GM18909 (cell line): ENCODE measurements around the gene IGSF1.
"Not testable (repeated sequence)": the region's sequence is repeated elsewhere in the genome, so short reads cannot be mapped to it uniquely, and the experiment has no call there.

Source experiments
- ATAC-seq: cut with Tn5 transposase; IDR thresholded peaks from one replicate; pipeline ENCODE4 v1.9.1; 2021; ENCODE audit warnings: mild to moderate bottlenecking; ENCODE audit not compliant: unreplicated experiment, poor library complexity

IGSF1 gene

DNA sequence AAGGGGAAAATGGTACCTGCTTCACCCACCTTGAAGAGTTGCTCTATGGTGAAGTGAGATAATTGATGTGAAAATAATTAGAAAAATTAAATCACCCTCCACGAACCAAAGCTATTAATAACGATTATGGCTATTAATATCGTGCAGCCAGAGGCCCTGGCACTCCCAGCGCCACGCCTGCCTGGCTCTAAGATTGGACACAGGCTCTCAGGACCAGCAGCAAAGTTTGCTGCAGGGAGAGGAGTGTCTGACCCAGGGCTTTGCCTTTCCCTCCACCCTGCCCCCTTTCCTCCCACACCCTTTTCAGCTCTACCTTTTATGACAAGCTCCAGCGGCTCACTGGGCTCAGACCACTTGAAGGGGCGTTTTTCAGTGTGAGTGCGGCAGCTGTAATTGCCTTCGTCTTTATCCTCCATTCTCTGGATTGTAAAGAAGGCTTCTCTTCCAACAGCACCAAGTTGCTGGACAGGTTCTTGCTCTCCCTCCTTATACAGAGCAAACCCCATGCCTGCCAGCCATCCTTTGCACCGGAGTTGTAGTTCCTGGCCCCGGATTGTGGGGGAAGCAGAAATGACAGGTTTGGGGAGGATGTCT is 11.5 kb downstream of the IGSF1 start:
- no peak for ATAC-seq

DNA sequence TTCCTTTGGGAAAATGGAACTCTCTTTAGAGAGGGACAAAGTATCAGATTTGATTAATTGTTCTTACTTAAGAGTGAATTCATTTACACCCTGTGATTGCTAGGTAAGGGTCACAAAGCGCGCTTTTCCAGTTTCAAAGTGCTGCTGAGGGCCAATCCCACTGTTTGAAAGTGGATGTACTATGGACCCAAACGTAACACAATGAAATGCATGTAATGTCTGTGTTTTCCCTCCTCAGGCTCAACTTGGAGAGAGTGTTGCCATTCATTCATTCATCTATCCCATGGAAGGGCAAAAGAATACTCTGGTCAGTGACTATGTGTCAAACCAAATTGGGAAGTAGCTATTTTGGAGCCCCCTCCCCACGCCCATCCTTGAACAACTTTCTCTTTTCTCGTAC is 16.1 kb downstream of the IGSF1 start:
- ATAC-seq, result no peak

DNA sequence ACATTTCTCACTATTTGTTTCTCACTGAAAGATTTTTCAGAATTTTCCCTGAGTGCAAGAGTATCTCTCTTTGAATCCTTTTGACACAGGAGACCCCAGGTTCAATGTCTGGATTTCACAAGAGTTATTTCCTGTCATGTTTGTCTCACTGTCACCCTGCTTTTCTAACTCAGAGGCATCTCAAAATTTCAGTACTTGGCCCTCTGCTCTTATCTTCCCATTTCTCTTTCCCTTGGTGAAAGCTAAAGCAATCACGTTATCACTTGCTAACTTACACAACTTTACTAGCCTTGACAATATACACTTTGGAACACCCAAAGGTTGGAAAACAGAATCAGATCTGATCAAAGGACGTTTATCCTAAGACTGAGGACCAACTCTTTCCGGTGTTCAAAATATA is 17.3 kb downstream of the IGSF1 start:
- ATAC-seq, result no peak

DNA sequence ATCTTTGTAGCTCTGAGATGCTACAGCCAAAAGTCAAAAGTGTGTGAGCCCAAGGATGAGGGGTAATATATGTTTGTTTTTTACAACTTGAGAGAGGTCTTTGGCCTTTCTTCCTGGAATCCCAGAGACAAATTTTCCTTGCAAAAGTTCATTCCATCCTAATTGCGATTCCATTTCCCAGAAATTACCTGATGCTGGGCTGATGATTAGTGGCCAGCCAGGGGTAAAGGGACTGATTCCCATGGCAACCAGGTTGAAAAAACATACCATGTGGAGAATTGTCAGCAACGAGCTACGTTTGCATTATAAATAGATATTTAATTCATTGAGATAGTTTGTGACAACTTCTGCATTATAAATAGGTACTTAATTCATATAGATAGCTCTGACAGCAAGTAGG is 17.8 kb downstream of the IGSF1 start:
- no peak for ATAC-seq

GRCh38 chrX:131270080-131270479 is 19.0 kb downstream of the IGSF1 start:
- no peak for ATAC-seq

GRCh38 chrX:131264665-131265064 is 24.4 kb downstream of the IGSF1 start:
- ATAC-seq, result no peak

DNA sequence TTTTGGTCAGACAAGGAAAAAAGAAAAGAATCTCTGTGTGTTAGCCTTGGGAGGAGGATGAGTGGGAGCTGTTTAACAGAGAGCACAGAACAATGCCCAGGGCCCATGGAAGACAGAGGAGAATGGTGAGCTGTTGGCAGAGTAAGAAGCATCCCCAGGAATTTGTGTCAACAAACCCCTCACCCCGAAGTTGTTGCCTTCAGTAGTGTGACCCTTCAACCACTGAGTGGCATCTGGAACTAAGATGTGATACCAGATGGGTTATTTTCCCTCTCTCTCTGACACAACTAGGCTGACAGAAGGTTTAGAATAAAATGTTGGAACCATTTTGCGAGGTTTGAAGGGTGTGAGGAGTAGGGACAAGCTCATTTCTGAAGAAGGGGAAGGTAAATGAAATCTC is 25.1 kb downstream of the IGSF1 start:
- no peak for ATAC-seq

GRCh38 chrX:131262738-131263679 is 26.1 kb downstream of the IGSF1 start:
- no peak for ATAC-seq

- ATAC-seq, result no peak
These were observed 26.9 kb downstream of the IGSF1 start for GRCh38 chrX:131262200-131262599.

DNA sequence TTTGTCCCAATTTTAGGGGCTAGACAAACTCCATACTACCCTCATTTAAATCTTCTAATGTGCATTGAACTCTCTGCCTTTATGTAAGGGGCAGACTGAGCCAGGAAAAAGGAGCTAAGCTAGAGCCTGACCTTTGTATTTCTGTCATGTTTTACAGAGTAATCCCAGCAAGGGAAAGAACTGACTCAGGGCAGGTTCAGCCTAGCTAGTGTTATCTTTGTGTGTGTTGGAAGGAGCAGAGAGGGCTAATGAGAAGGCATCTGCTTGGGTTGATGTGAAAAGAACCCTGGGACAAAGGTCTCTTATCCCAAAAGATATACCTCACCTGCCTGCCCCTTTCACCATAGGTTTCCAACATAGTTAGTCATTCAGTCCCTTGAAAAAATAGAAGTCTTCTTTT is 31.7 kb downstream of the IGSF1 start:
- ATAC-seq, result no peak

GRCh38 chrX:131250984-131251738 is 37.9 kb downstream of the IGSF1 start:
- not testable (repeated sequence) for ATAC-seq

- ATAC-seq, result no peak
These were observed 50.0 kb downstream of the IGSF1 start for GRCh38 chrX:131239057-131239456.

GRCh38 chrX:131237363-131237762 is 51.7 kb downstream of the IGSF1 start:
- ATAC-seq, result no peak

GRCh38 chrX:131235768-131236545 is 53.1 kb downstream of the IGSF1 start:
- no peak for ATAC-seq

- ATAC-seq, result no peak
These were observed 61.5 kb downstream of the IGSF1 start for GRCh38 chrX:131227608-131228007.

DNA sequence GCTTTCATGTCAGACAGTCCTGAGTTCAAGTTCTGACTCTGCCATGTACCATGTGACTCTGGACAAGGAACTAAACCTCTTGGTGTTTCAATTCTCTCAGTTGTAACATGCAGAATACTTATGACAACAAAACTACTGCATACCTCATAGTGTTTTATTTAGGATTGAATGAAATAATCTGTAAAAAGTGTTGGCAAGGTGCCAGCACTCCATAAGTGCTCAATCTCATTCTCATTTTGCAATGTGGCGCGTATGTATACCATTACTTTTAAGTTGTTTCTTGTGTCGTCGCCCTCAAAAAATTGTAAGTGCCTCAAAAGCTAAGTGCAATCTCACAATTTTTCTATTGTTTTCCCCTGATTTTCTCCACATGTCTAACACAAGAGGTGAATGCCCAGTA is 62.5 kb downstream of the IGSF1 start:
- ATAC-seq, result no peak

- ATAC-seq, result no peak
These were observed 64.0 kb downstream of the IGSF1 start for GRCh38 chrX:131225078-131225477.
